NCI-H2081 (cell line): ENCODE results near the gene CARS2.
"Not testable (repeated sequence)": the region's sequence is repeated elsewhere in the genome, so short reads cannot be mapped to it uniquely, and the experiment has no call there.

Experiments
- DNase-seq, 2 experiments: peaks; one replicate each; lab custom pipeline; 2025; lab: John Stamatoyannopoulos, UW

Gene CARS2

DNA sequence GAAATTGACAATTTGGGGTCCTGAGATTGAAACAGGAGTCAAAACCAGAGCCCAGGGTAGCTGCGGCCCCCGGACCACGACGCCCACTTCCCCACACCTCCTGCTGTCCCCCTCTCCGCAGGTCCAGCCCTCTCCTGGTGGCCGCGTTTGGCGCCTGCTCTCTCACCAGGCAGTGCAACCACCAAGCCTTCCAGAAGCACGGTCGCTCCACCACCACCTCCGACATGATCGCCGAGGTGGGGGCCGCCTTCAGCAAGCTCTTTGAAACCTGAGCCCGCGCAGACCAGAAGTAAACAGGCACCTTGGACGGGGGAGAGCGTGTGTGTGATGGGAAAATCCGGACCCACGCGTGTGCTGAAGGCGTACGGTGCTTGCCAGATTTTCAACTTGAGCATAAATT lies 67.7 kb downstream of the CARS2 start:
- no peak for DNase-seq

GRCh38 chr13:110637747-110638146 lies 68.2 kb downstream of the CARS2 start:
- peak in 1 of 2 experiments; percentile 41 for DNase-seq

DNA sequence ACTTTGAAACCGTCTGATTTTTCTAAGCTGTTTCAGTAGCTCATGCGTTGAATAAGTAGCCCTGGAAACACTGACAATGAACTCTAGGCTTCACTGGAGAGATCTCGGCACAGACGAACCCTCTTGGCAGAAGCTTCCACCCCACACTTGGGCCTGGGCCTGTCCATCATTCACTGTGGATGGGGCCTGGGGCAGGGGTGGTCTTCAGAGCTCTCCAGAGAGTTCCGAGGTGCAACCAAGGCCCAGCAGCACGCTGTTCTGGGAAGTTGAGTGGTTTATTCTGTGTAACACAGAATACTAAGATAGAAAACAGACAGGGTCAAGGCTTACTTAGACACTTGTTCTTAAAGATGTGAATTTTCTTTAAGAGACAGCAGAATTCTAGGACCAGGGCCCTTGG lies 68.6 kb downstream of the CARS2 start:
- DNase-seq = no peak

GRCh38 chr13:110636701-110637201 lies 69.2 kb downstream of the CARS2 start:
- DNase-seq = peak in 1 of 2 experiments; percentile 25

- DNase-seq = no peak
These were observed 69.9 kb downstream of the CARS2 start for GRCh38 chr13:110636053-110636475.

GRCh38 chr13:110635405-110636002 lies 70.4 kb downstream of the CARS2 start:
- no peak for DNase-seq

GRCh38 chr13:110634558-110634957 lies 71.4 kb downstream of the CARS2 start:
- DNase-seq = no peak

DNA sequence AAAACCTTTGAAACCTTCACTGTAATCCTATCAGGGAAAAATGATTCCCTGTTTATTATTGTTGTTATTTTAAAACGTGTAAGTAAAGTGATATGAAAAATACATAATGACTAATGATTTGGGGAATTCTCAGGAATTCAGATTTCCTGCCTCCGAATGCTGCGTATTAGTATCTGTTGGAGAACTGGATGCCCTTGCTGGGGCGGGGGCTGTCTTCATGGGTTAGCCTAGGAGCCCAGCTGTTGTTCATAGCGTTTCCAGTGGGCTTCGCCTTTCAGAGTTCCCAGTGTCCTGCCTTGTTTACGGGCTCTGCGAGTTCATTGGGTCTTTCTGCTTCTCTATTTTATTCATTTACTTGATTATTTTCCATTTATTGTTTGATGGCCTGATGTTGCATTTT lies 72.1 kb downstream of the CARS2 start:
- no peak for DNase-seq

DNA sequence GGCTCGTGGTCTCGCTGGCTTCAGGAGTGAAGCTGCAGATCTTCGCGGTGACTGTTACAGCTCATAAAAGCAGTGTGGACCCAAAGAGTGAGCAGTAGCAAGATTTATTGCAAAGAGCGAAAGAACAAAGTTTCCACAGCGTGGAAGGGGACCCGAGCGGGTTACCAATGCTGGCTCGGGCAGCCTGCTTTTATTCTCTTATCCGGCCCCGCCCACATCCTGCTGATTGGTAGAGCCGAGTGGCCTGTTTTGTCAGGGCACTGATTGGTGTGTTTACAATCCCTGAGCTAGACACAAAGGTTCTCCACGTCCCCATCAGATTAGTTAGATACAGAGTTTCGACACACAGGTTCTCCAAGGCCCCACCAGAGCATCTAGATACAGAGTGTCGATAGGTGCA lies 73.7 kb downstream of the CARS2 start:
- not testable (repeated sequence) for DNase-seq

- no peak for DNase-seq
These were observed 75.3 kb downstream of the CARS2 start for GRCh38 chr13:110630566-110631119.

DNA sequence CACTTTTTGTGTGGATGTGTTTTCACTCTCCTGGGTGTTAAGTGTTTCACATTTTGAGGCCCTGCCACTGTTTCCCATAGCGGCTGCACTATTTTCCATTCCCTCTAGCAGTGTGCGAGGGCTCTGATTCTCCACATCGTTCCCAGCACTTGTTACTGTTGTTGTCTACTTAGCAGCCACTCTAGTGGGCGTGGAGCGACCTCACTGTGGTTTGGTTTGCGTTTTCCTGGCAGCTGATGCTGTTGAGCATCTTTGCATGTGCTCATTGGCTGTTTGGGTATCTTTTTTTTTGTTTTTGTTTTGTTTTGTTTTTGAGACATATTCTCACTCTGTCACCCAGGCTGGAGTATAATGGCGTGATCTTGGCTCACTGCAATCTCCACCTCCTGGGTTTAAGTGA lies 76.2 kb downstream of the CARS2 start:
- DNase-seq = no peak

- no peak for DNase-seq
These were observed 76.8 kb downstream of the CARS2 start for GRCh38 chr13:110628952-110629701.

DNA sequence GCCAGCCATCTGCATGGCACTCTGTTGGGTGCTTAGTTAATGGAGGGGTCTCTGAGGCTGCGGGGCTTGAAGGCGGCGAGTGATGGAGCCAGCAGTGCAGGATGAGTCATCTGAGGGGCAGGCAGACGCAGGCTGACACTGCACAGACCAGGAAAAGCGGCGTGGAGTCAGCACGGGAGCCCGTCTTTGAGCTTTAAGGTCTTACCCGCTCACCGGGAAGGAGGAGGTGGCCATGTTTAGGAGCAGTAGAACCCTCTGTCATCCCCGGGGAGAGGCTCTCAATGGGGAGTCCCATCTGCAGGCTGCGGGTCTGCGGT lies 77.5 kb downstream of the CARS2 start:
- no peak for DNase-seq

GRCh38 chr13:110627761-110628476 lies 78.0 kb downstream of the CARS2 start:
- DNase-seq = no peak

DNA sequence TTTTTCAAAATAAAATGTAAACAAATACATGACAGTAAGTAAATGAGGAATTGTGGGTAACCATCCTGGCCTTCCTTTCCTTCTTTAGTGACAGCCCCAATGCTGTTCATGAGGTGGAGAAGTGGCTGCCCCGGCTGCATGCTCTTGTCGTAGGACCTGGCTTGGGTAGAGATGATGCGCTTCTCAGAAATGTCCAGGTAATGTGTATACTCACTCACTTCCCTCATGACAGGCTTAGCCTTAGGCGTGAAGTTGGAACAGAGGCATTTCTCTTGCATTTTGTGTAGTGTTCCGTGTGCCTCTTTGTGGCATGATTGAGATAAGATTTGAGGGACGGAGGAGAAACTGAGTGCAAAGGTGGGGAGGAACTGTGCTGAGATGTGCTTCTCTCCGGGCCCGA lies 78.6 kb downstream of the CARS2 start:
- no peak for DNase-seq

- DNase-seq = no peak
These were observed 79.4 kb downstream of the CARS2 start for GRCh38 chr13:110626521-110626920.

DNA sequence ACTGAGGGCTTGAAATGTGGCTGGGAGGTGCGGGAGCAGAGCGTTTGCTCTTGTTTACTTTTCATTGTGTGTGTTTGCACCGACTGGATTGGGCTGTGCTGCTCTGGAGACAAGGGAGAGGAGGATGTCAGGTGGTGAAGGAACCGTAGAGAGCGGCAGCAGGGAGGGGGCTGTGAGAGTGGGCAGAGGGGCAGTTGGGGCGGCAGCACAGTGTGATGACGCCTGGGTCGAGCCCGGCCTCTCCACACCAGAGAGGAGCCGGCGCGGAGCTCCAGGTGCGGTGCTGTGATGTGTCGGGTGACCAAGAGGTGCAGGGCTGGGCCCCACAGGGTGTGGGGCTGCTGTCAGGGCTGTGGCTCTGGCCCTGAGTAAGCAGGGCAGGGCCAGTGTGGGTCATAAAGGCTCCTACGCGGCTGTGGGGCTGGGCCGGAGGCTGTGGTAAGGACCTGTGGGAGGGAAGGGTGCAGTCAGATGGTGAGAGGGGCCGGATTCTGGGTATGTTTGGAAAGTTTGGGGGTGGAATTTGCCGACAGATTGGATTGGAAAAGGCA lies 80.1 kb downstream of the CARS2 start:
- no peak for DNase-seq

DNA sequence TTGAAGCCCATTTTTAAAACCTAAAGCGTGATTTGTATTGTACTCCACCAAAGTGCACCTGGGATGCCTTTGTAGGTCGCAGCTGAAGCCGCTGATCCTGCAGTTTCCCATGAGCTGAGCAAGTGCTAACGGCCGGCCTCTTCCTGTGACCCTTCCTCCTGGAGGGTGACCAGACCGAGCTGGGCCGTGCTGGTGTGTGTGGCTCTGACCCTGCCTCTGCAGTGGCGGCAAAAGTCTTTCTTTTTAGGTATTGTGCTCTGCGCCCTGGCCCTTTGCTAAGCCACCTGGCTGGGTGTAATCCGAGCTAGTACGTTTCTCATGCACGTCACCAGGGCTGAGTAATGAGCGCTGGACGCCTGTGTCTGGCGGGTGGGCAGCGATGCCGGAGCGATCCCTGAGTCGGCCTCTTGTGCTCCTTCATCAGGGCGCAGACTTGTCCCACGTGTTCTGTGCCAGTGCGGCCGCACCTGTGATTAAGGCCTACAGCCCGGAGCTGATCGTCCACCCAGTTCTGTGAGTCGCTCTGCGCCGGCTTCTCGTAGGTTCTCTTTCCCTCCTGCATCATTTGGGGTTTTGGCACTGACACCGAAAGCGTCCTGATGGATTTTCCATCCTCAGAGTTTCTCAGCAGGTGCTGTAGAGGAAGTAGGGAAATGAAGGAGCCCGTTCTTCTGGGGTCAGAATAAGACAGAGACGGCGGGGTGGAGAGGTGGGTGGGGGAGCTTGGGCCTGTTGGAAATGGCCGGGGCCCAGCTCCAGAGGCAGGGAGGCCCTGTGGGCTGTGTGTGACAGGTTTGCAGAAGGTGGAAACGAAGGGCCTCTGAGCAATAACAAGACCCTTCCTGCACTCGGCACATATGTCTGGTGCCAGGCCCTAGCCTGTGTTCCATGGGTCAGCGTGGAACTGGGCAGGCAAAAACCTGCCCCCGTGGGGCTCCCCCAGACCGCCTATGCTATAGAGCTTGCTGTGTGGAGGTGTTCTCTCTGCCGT lies 80.9 kb downstream of the CARS2 start:
- no peak for DNase-seq

DNA sequence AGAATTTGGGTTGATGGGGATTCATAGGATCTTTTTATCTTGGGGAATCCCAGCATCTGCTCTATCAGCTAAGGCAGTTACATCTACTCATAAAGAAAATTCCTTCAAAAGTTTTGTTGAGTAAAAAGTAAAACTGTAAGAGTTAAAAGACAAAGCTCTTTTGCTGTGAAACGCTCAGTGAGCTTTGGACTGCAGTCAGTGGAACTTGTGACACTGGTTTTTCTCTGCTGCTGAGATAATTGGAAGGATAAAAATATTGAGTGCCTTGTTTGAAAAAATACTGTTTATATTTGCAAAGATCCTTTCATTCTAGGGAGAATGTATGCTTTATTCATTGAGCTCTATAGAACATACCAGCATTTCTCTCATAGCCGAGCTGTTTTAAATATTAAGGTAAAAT lies 85.3 kb downstream of the CARS2 start:
- no peak for DNase-seq

GRCh38 chr13:110618780-110619179 lies 87.1 kb downstream of the CARS2 start:
- no peak for DNase-seq

DNA sequence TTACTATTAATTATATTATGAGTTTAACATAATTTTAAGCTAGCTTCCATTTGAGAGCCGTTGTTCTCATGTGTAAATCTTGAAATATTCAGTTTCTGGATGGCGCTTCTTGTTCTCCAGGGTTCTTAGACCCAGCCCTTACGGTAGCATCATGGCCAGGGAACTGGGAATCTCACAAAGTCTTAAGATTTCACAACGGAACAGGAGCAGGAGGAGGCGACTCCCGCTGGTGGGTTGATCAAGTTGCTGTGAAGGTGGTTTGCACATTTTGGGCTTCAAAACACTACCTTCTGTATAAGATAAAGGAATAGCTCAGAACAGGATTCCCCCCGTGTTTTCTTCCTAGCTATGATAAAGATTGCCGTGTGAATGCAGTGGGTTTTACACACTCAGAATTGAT lies 87.7 kb downstream of the CARS2 start:
- DNase-seq = no peak
